ENCODE measurements around the gene PPP2R3A.

DNA sequence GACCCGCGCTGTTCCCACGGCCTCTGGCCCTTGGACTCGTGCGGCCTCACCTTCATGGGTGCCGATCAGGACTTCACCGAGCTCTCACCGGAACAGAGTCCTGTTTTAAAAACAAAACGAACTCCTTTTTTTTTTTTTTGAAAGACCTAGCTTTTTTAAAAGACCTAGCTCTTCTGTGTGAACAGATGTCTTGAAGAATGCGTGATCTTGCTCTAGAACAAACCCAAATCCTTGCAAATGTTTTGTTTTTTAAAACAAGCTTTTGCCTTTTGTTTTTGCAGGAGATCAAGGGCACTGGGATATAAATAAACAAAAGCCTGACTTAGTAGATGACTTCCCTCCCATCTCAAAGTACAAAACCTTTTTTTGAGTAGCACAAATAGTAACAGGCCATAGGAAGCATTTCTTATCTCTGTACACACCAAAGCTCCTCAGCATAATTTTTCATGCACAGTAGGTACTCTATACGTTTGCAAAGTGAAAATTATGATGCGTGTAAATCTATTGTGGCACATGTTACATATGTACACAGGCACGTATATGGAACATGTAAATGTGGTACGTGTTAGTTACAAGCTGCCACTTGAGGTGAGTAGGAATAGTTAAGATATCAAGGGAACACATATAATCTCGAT is 231.7 kb downstream of the PPP2R3A start:
- TF ChIP-seq, protein P1, sequence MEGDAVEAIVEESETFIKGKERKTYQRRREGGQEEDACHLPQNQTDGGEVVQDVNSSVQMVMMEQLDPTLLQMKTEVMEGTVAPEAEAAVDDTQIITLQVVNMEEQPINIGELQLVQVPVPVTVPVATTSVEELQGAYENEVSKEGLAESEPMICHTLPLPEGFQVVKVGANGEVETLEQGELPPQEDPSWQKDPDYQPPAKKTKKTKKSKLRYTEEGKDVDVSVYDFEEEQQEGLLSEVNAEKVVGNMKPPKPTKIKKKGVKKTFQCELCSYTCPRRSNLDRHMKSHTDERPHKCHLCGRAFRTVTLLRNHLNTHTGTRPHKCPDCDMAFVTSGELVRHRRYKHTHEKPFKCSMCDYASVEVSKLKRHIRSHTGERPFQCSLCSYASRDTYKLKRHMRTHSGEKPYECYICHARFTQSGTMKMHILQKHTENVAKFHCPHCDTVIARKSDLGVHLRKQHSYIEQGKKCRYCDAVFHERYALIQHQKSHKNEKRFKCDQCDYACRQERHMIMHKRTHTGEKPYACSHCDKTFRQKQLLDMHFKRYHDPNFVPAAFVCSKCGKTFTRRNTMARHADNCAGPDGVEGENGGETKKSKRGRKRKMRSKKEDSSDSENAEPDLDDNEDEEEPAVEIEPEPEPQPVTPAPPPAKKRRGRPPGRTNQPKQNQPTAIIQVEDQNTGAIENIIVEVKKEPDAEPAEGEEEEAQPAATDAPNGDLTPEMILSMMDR (IDR thresholded peaks at IDR 0.05): no peak
- TF ChIP-seq POLR2AphosphoS5 (IDR thresholded peaks at IDR 0.05): no peak

Measured in prostate gland (tissue), 2 donors.